ENCODE measurements around the gene ANKRD65.
"Not testable (repeated sequence)": the region's sequence is repeated elsewhere in the genome, so short reads cannot be mapped to it uniquely, and the experiment has no call there.

The ANKRD65 gene

GRCh38 chr1:1371746-1372711, 49.0 kb downstream of the ANKRD65 start:
- peak; percentile 87 for TF ChIP-seq CTCF (IDR thresholded peaks at IDR 0.05; ENCODE audit: insufficient read depth, low read depth, low read length, missing control alignments)
- no peak overlapping the region for H3K4me3 ChIP-seq (ENCODE audit: low read length)
- peak; percentile 51 for DNase-seq (ENCODE audit: low read depth)

- no peak overlapping the region for H3K4me3 ChIP-seq (ENCODE audit: low read length)
- no peak for DNase-seq (ENCODE audit: low read depth)
- TF ChIP-seq CTCF (IDR thresholded peaks at IDR 0.05; ENCODE audit: insufficient read depth, low read depth, low read length, missing control alignments) = no peak
These were observed 49.7 kb downstream of the ANKRD65 start for GRCh38 chr1:1371364-1371745.

GRCh38 chr1:1370771-1371300, 50.2 kb downstream of the ANKRD65 start:
- DNase-seq (ENCODE audit: low read depth) = no peak

GRCh38 chr1:1370094-1370493, 51.0 kb downstream of the ANKRD65 start:
- not testable (repeated sequence) for DNase-seq (ENCODE audit: low read depth); H3K4me3 ChIP-seq (ENCODE audit: low read length)

More at GRCh38 chr1:1370771-1371300, 50.2 kb downstream of the ANKRD65 start:
- H3K4me3 ChIP-seq (ENCODE audit: low read length) = no peak overlapping the region
- TF ChIP-seq CTCF (IDR thresholded peaks at IDR 0.05; ENCODE audit: insufficient read depth, low read depth, low read length, missing control alignments) = no peak
